Ectodermal cell (in vitro differentiated cells): ENCODE measurements around the gene C5AR2. TPM values are rescaled to one million over a fixed set of nuclear protein-coding genes. Genes with fewer than 3 reads are reported as not detected.
"Not testable (repeated sequence)": the region's sequence is repeated elsewhere in the genome, so short reads cannot be mapped to it uniquely, and the experiment has no call there.

ENCODE experiments used
- H3K27ac ChIP-seq: 2 replicates; pipeline ENCODE4 v1.7.0; 2013; ENCODE audit warnings: mild to moderate bottlenecking, low read depth, low read length; ENCODE audit not compliant: insufficient read depth, poor library complexity, severe bottlenecking
- H3K27me3 ChIP-seq: 2 replicates; pipeline ENCODE4 v1.7.0; 2013; ENCODE audit warnings: mild to moderate bottlenecking, low read length; ENCODE audit not compliant: insufficient read depth, control insufficient read depth, poor library complexity, severe bottlenecking
- H3K36me3 ChIP-seq: one replicate; pipeline ENCODE4 v1.7.0; 2013; ENCODE audit warnings: low read length; ENCODE audit not compliant: control insufficient read depth, insufficient read depth
- H3K4me1 ChIP-seq: one replicate; pipeline ENCODE4 v1.7.0; 2013; ENCODE audit warnings: low read length; ENCODE audit not compliant: control insufficient read depth, insufficient read depth
- H3K4me3 ChIP-seq: 2 replicates; pipeline ENCODE4 v1.7.0; 2013; ENCODE audit warnings: low read depth, low read length, control low read depth; ENCODE audit not compliant: insufficient read depth
- H3K9me3 ChIP-seq: 2 replicates; pipeline ENCODE4 v1.7.0; 2013; ENCODE audit warnings: mild to moderate bottlenecking, low read length, moderate library complexity; ENCODE audit not compliant: control insufficient read depth
- WGBS, 2 experiments: methylation state at CpG; one replicate each; pipeline ENCODE4 v1.1.7; 2013; ENCODE audit warnings: missing lambda C conversion rate in 2 of 2; 5-methylcytosine and 5-hydroxymethylcytosine counted together
- polyA plus RNA-seq, 4 experiments: library from polyadenylated mRNA; stranded (reverse); fragments of 50-300 nt; gene quantifications; one replicate each; pipeline ENCODE4 v1.2.3, GENCODE V29; 2013

The C5AR2 gene
- polyA plus RNA-seq (2013, experiment 1 of 4), result not detected
- polyA plus RNA-seq (2013, experiment 2 of 4), result not detected
- polyA plus RNA-seq (2013, experiment 3 of 4), result not detected
- not detected for polyA plus RNA-seq (2013, experiment 4 of 4)

DNA sequence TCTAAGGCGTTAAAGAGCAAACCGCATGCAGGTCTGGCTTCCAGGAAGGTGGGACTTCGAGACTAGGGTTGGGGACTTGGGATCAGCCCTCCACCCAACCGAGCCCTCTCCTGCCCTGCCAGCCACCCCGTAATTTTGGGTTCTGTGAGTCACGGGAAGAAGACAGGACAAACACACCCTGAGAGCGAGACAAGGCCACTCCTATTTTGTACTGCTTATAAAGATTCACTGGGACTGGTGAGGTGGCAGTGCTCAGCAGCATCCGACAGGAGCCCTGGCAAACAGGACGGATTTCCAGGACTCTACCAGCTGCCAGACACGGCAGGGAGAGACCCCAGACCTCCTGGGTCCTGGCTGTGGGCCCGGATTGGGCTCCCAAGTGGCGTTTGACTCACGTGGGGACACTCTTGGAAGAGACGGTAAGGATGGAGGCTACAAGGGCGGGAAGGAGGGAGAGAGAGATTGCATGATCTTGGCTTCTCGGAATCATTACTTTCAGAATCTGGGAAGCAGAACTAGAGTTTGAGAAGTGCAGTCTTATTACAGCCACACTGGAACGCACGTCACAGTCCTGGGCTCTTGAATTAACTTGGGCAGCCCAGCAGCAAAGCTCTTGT, at the start of gene C5AR2:
Gene C5AR2 (plus strand): TSS at position 245 of the 617 bp plus-strand sequence. CDS start 8,625 bp downstream, outside the sequence.
- no peak within 1 kb of the TSS for H3K4me3 ChIP-seq
- no peaks in the 10 kb centered on the region for H3K9me3 ChIP-seq
- H3K36me3 ChIP-seq, result no peaks in the 10 kb centered on the region
- WGBS, 2 experiments, result 83 to 84% methylated on average over 18 of the region's 18 CpGs
- no peak within 1 kb of the TSS for H3K27ac ChIP-seq
- no peaks in the 10 kb centered on the region for H3K27me3 ChIP-seq
- no peaks in the 10 kb centered on the region for H3K4me1 ChIP-seq

DNA sequence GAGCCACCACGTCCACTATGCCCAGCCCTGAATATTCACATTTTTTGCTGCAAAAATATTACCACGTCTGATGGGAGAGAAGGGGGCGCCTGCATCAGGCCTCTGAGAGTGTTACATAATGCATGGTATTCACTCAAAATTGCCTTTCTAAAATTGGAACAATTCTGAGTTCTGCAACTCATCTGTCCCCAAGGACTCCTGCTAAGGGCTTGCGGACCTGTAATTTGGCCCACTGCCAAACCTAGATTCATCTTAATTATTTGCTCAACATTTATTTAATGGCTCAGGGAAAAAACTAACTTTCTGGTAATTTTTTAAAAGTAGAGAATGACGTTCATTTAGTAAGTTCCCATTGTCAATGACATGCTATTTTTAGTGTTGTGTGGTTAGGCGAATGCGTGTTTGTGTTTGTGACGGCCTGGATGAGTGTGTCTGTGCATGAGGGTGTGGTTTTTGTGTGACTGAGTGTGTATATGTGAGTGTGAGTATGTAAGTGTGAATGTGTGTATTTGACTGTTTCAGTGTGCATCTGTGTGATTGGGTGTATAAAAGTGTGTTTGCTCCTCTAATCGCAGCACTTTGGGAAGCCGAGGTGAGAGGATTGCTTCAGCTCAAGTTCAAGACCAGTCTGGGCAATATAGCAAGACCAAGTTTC, 48.4 kb upstream of the C5AR2 start:
- Histone ChIP-seq H3K4me3 (no peak overlapping the region), H3K27me3 (no peaks in the 10 kb centered on the region), H3K27ac (no peak overlapping the region), H3K9me3 (no peaks in the 10 kb centered on the region), H3K36me3 (no peaks in the 10 kb centered on the region), H3K4me1 (no peaks in the 10 kb centered on the region)
- WGBS, 2 experiments, result 92 to 93% methylated on average over 10 of the region's 10 CpGs

DNA sequence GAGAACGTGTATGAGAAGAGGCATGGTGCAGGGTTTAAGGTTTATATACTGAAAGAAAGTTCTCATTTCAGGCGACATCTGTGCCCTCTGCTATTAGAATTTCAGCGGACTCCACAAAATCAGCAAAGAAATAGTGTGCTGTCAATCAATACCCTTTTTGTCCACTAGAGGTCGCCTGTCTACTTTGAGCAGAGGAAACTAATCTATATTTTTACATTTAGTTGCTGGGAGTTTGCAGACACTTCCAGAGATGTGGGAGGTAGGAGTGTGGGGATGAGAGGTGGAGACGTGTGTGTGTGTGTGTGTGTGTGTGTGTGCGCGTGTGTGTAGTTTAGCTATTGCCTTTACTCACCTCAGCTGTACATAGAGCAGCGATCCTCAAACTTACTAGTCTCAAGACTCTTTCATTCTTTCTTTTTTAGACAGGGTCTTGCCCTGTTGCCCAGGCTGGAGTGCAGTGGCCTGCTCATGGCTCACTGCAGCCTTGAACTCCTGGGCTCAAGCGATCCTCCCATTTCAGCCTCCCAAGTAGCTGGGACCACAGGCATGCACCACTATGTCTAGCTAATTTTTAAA, 47.6 kb upstream of the C5AR2 start:
- H3K4me3 ChIP-seq, result no peak overlapping the region
- WGBS, 2 experiments, result 42 to 46% methylated on average over 7 to 9 of the region's 9 CpGs
- H3K9me3 ChIP-seq, result no peaks in the 10 kb centered on the region
- no peaks in the 10 kb centered on the region for H3K4me1 ChIP-seq
- H3K27ac ChIP-seq, result no peak overlapping the region
- no peaks in the 10 kb centered on the region for H3K27me3 ChIP-seq
- no peaks in the 10 kb centered on the region for H3K36me3 ChIP-seq

DNA sequence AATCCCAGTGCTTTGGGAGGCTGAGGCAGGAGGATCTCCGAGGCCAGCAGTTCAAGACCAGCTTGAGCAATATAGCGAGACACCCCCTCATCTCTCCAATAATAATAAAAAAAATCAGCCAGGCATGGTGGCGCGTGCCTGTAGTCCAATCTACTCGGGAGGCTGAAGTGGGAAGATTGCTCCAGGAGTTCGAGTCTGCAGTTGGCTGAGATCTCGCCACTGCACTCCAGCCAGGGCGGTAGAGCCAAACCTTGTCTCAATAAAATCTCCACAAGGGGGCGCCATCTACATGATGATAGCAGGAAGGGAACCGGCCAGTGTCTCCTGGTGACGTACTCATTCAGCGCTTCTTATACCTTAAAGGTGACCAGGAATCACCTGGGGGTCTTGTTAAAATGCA, 35.9 kb upstream of the C5AR2 start:
- no peaks in the 10 kb centered on the region for H3K36me3 ChIP-seq
- no peaks in the 10 kb centered on the region for H3K9me3 ChIP-seq
- no peaks in the 10 kb centered on the region for H3K27me3 ChIP-seq
- H3K4me3 ChIP-seq, result no peak overlapping the region
- WGBS, 2 experiments, result 24 to 26% methylated on average over 12 of the region's 12 CpGs
- no peaks in the 10 kb centered on the region for H3K4me1 ChIP-seq
- H3K27ac ChIP-seq, result no peak overlapping the region

DNA sequence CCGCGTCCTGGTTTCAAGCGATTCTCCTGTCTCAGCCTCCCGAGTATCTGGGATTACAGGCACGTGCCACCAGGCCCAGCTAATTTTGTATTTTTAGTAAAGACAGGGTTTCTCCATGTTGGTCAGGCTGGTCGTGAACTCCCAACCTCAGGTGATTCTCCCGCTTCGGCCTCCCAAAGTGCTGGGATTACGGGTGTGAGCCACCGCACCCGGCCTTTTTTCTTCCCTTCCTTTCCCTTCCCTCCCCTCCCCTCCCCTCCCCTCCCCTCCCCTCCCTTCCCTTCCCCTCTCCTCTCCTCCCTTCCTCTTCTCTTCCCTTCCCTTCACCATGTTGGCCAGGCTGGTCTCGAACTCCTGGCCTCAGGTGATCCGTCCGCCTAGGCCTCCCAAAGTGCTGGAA, 31.1 kb upstream of the C5AR2 start:
- not testable (repeated sequence) for H3K27me3 ChIP-seq, H3K27ac ChIP-seq, H3K4me3 ChIP-seq, H3K9me3 ChIP-seq, H3K36me3 ChIP-seq, H3K4me1 ChIP-seq
- WGBS, 2 experiments, result 93% methylated on average over 12 of the region's 14 CpGs

DNA sequence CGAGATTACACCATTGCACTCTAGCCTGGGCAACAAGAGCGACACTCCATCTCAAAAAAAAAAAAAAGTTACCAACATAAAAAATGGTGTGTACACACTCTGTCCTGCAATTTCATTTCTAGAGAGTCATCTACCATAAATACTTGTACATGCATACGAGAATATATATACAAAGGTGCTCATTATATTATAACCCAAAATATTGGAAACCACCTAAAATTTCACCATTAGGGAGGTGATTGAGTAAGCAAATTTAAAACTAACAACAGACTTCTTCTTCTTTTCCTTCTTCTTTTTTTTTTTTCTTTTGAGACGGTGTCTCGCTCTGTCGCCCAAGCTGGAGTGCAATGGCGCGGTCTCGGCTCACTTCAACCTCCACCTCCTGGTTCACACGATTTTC, 29.7 kb upstream of the C5AR2 start:
- H3K4me1 ChIP-seq, result no peaks in the 10 kb centered on the region
- H3K27me3 ChIP-seq, result no peaks in the 10 kb centered on the region
- no peak overlapping the region for H3K4me3 ChIP-seq
- H3K27ac ChIP-seq, result no peak overlapping the region
- no peaks in the 10 kb centered on the region for H3K36me3 ChIP-seq
- H3K9me3 ChIP-seq, result no peaks in the 10 kb centered on the region
- WGBS, 2 experiments, result 95 to 98% methylated on average over 10 of the region's 10 CpGs

DNA sequence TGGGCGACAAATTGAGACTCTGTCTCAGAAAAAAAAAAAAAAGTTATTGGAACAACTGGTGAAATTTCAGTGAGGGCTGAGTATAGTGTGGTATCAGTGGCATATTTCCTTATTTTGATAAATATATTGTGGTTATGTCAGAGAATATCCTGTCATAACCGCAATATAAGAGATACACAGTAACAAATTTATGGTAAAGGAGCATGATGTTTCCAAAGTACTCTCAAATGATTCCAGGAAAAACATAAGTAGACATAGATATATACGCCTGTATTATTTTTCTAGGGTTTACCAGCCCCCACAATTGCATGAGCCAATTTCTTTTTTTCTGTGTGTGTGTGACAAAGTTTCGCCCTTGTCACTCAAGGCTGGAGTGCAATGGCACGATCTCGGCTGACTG, 28.0 kb upstream of the C5AR2 start:
- no peaks in the 10 kb centered on the region for H3K4me1 ChIP-seq
- WGBS, 2 experiments, result 83 to 96% methylated on average over 5 to 6 of the region's 6 CpGs
- H3K9me3 ChIP-seq, result no peaks in the 10 kb centered on the region
- no peaks in the 10 kb centered on the region for H3K36me3 ChIP-seq
- H3K27me3 ChIP-seq, result no peaks in the 10 kb centered on the region
- H3K27ac ChIP-seq, result no peak overlapping the region
- no peak overlapping the region for H3K4me3 ChIP-seq

DNA sequence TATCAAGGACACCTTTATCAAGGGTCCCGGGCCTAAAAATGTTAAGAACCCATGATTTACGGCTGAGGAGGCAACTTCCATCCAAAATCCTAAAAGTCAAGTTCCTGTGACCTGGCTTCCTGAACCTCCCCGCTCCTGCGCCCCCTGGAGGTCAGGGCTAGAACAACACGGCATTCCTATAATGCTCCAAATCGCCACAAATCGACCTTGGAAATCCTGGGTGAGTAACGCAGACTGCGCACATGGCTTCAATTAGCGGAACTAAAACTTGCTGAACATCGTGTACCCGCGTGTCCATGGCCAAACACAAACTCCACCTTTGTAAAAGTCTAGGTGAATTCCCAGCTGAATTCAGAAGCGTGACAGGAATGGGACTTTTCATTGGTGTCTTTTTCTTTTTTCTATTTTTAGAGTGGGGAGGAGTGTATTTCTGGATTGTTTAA, 26.6 kb upstream of the C5AR2 start:
- H3K27me3 ChIP-seq, result no peaks in the 10 kb centered on the region
- H3K4me1 ChIP-seq, result no peaks in the 10 kb centered on the region
- H3K9me3 ChIP-seq, result no peaks in the 10 kb centered on the region
- H3K4me3 ChIP-seq, result no peak overlapping the region
- no peaks in the 10 kb centered on the region for H3K36me3 ChIP-seq
- 21 to 24% methylated on average over 14 of the region's 14 CpGs for WGBS, 2 experiments
- no peak overlapping the region for H3K27ac ChIP-seq

DNA sequence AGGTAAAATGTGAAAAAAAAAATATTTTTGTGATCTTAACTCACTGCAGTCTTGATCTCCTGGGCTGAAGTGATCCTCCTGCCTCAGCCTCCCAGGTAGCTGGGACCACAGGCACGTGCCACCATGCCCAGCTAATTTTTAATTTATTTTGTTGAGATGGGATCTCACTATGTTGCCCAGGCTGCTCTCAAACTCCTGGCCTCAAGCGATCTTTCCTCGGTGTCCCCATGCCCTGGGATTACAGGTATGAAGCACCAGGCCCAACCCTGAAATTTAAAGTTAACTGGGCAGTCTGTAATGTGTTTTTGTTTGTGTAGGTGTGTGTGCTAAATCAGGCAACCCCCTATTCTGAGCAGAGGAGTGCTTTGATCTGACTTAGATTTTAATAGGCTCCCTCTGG, 25.7 kb upstream of the C5AR2 start:
- H3K27ac ChIP-seq, result no peak overlapping the region
- 86 to 92% methylated on average over 3 of the region's 3 CpGs for WGBS, 2 experiments

DNA sequence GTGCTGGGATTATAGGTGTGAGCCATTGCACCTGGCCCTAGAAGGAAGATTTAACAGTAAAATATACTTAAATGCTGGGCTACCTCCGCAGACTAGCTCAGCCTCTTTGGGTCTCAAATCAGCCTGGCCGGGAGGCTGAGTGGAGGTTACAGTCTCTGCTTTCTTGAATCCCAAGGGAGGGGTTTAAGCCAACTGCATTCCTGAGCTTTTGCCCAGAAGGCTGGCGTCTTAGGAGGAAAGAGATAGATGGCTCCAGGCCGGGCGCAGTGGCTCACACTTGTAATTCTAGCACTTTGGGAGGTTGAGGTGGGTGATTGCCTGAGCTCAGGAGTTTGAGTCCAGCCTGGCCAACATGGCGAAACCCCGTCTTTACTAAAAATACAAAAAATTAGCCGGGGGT, 22.9 kb upstream of the C5AR2 start:
- Histone ChIP-seq H3K4me1 (no peaks in the 10 kb centered on the region), H3K4me3 (no peak overlapping the region), H3K36me3 (no peaks in the 10 kb centered on the region), H3K27ac (no peak overlapping the region), H3K27me3 (no peaks in the 10 kb centered on the region), H3K9me3 (no peaks in the 10 kb centered on the region)
- WGBS, 2 experiments, result 86 to 89% methylated on average over 8 of the region's 8 CpGs

More for the DNA sequence above, 25.7 kb upstream of the C5AR2 start:
- no peaks in the 10 kb centered on the region for H3K27me3 ChIP-seq
- no peaks in the 10 kb centered on the region for H3K9me3 ChIP-seq
- no peaks in the 10 kb centered on the region for H3K4me1 ChIP-seq
- H3K36me3 ChIP-seq, result no peaks in the 10 kb centered on the region
- no peak overlapping the region for H3K4me3 ChIP-seq
